ENCODE results near the gene XRCC4. TPM values are rescaled to one million over a fixed set of nuclear protein-coding genes. Genes with fewer than 3 reads are reported as not detected.

XRCC4 gene
- total and polyA plus RNA-seq, 11 donors: 3.3 to 50.5 (median 8.0) TPM

GRCh38 chr5:83246071-83246470, 168.7 kb downstream of the XRCC4 start:
- no peak overlapping the region for H3K4me3 ChIP-seq
- no peaks in the 10 kb centered on the region for H3K36me3 ChIP-seq
- H3K4me1 ChIP-seq: no peaks in the 10 kb centered on the region
- DNase-seq (no peak), ATAC-seq (no peak)
- intact Hi-C loops (cut with DNase I): no loop called here
- H3K27me3 ChIP-seq: no peaks in the 10 kb centered on the region
- H3K9me3 ChIP-seq: no peaks in the 10 kb centered on the region
- WGBS, 4 donors: 58 to 79% (median 68%) methylated on average over 1 of the region's 1 CpG
- H3K27ac ChIP-seq: no peak overlapping the region
- no peak for TF ChIP-seq CTCF (IDR thresholded peaks at IDR 0.05)
- no peak for TF ChIP-seq POLR2A (IDR thresholded peaks at IDR 0.05)

DNA sequence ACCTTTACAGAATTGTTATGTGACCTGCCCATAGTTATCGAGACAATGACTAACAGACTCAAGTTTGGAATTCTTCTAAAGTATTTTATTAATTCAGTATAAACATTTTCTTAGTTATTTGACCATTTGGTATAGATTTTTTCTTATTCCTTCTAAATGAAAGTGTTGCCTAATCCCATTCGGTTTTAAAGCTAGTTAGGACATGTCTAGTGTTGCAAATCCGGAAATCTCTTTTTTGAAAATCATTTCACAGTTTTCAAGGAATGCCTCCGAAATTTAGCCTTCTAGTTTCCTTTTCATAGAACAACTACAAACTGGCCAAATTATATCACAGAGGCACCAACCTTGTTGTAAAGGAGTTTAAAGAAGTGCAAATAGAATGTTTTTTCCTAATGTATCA, 171.8 kb downstream of the XRCC4 start:
- no peaks in the 10 kb centered on the region for H3K27me3 ChIP-seq
- H3K4me3 ChIP-seq: no peak overlapping the region
- H3K27ac ChIP-seq: no peak overlapping the region
- no peaks in the 10 kb centered on the region for H3K36me3 ChIP-seq
- intact Hi-C loops (cut with DNase I): no loop called here
- TF ChIP-seq CTCF (IDR thresholded peaks at IDR 0.05) (no peak), POLR2A (IDR thresholded peaks at IDR 0.05) (no peak)
- ATAC-seq: no peak
- 86 to 95% (median 90%) methylated on average over 4 of the region's 4 CpGs for WGBS, 4 donors
- H3K4me1 ChIP-seq: no peaks in the 10 kb centered on the region
- H3K9me3 ChIP-seq: no peaks in the 10 kb centered on the region
- no peak for DNase-seq

- DNase-seq (no peak), ATAC-seq (no peak)
- Histone ChIP-seq H3K36me3 (no peaks in the 10 kb centered on the region), H3K4me3 (no peak overlapping the region), H3K4me1 (peaks cover 0 to 10% (median 0%) of the 10 kb centered on the region in 12 donors), H3K9me3 (no peaks in the 10 kb centered on the region), H3K27ac (no peak overlapping the region), H3K27me3 (no peaks in the 10 kb centered on the region)
- intact Hi-C loops (cut with DNase I): no loop called here
- TF ChIP-seq CTCF (IDR thresholded peaks at IDR 0.05) (no peak), POLR2A (IDR thresholded peaks at IDR 0.05) (no peak)
- 81 to 85% (median 82%) methylated on average over 1 of the region's 1 CpG for WGBS, 4 donors
Measured at GRCh38 chr5:83251849-83252248, 174.5 kb downstream of the XRCC4 start.

GRCh38 chr5:83253720-83254119, 176.4 kb downstream of the XRCC4 start:
- Histone ChIP-seq H3K4me1 (peaks cover 0 to 10% (median 0%) of the 10 kb centered on the region in 12 donors), H3K4me3 (no peak overlapping the region), H3K9me3 (no peaks in the 10 kb centered on the region), H3K36me3 (no peaks in the 10 kb centered on the region), H3K27me3 (no peaks in the 10 kb centered on the region), H3K27ac (no peak overlapping the region)
- intact Hi-C loops (cut with DNase I): no loop called here
- DNase-seq (no peak), ATAC-seq (no peak)
- 77 to 85% (median 81%) methylated on average over 2 of the region's 2 CpGs for WGBS, 4 donors
- TF ChIP-seq CTCF (IDR thresholded peaks at IDR 0.05): no peak
- TF ChIP-seq POLR2A (IDR thresholded peaks at IDR 0.05): no peak

Measured in heart left ventricle (tissue), 16 donors.